Vagina (tissue), 2 donors: ENCODE data around the gene APBB2.

Source experiments
- POLR2AphosphoS5 ChIP-seq, 2 donors: sonication (generic); formaldehyde crosslinking; IDR thresholded peaks; one replicate each; pipeline ENCODE4 v1.9.0; 2017; ENCODE audit warnings: antibody characterized with exemption in 2 of 2, mild to moderate bottlenecking in 2 of 2, low read depth in 1 of 2; ENCODE audit not compliant: insufficient read depth in 1 of 2
- TF ChIP-seq, protein P1 (sequence below), 3 experiments: fragments of 450-650 bp in 2 of 3; fragments of 200-600 bp in 1 of 3; sonication (generic) in 1 of 3; IDR thresholded peaks; one replicate each; pipeline ENCODE4 v1.5.1; 2017 to 2019; ENCODE audit warnings: antibody characterized with exemption in 3 of 3, mild to moderate bottlenecking in 2 of 3, moderate library complexity in 2 of 3

DNA sequence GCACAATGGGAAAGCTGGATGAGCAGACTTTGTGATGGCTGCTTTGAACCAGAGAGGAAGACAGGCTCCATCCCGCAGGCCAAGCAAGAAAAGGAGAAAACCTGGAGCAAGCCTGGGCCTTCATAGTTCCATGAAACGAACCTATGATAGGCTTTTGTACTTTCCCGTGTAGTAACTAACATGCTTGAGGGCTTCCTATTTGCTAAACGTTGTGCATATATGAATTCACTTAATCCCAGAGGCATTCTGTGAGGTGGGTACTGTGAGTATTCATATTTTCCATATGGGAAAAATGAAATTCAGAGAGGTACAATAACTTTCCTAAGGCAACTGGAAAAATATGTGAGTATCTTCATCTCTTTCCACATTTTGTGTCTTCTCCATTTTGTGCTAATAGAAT is 13.6 kb upstream of the APBB2 start:
- TF ChIP-seq, protein P1, sequence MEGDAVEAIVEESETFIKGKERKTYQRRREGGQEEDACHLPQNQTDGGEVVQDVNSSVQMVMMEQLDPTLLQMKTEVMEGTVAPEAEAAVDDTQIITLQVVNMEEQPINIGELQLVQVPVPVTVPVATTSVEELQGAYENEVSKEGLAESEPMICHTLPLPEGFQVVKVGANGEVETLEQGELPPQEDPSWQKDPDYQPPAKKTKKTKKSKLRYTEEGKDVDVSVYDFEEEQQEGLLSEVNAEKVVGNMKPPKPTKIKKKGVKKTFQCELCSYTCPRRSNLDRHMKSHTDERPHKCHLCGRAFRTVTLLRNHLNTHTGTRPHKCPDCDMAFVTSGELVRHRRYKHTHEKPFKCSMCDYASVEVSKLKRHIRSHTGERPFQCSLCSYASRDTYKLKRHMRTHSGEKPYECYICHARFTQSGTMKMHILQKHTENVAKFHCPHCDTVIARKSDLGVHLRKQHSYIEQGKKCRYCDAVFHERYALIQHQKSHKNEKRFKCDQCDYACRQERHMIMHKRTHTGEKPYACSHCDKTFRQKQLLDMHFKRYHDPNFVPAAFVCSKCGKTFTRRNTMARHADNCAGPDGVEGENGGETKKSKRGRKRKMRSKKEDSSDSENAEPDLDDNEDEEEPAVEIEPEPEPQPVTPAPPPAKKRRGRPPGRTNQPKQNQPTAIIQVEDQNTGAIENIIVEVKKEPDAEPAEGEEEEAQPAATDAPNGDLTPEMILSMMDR (IDR thresholded peaks at IDR 0.05): no peak
- TF ChIP-seq POLR2AphosphoS5 (IDR thresholded peaks at IDR 0.05; ENCODE audit: insufficient read depth in 1 of 2, low read depth in 1 of 2): no peak
